HG02884 (cell line): ENCODE results near the gene ZNF185.

Experiments used
- ATAC-seq: cut with Tn5 transposase; IDR thresholded peaks from one replicate; pipeline ENCODE4 v1.9.1; 2021; ENCODE audit warnings: mild to moderate bottlenecking, moderate library complexity; ENCODE audit not compliant: unreplicated experiment

Gene ZNF185

GRCh38 chrX:152915541-152916241 lies 17.8 kb downstream of the ZNF185 start:
- ATAC-seq, result peak; percentile 78

- ATAC-seq, result no peak
Measured at GRCh38 chrX:152917656-152918579, 20.1 kb downstream of the ZNF185 start.

GRCh38 chrX:152918707-152919106 lies 20.8 kb downstream of the ZNF185 start:
- no peak for ATAC-seq

GRCh38 chrX:152923599-152923998 lies 25.7 kb downstream of the ZNF185 start:
- no peak for ATAC-seq

- no peak for ATAC-seq
Measured at GRCh38 chrX:152925835-152926234, 28.0 kb downstream of the ZNF185 start.

GRCh38 chrX:152926279-152926678 lies 28.4 kb downstream of the ZNF185 start:
- peak; percentile 74 for ATAC-seq

- ATAC-seq, result no peak
Measured at GRCh38 chrX:152926923-152927322, 29.1 kb downstream of the ZNF185 start.

- no peak for ATAC-seq
Measured at GRCh38 chrX:152927858-152928760, 30.2 kb downstream of the ZNF185 start.

GRCh38 chrX:152928761-152929400 lies 31.0 kb downstream of the ZNF185 start:
- ATAC-seq, result no peak

- ATAC-seq, result no peak
Measured at GRCh38 chrX:152929898-152930297, 32.0 kb downstream of the ZNF185 start.

GRCh38 chrX:152930516-152930915 lies 32.6 kb downstream of the ZNF185 start:
- no peak for ATAC-seq

- no peak for ATAC-seq
Measured at GRCh38 chrX:152932144-152932543, 34.3 kb downstream of the ZNF185 start.

- no peak for ATAC-seq
Measured at GRCh38 chrX:152932598-152933175, 34.8 kb downstream of the ZNF185 start.

- no peak for ATAC-seq
Measured at GRCh38 chrX:152936306-152936705, 38.4 kb downstream of the ZNF185 start.

GRCh38 chrX:152937236-152937635 lies 39.4 kb downstream of the ZNF185 start:
- ATAC-seq, result no peak

GRCh38 chrX:152941328-152942076 lies 43.6 kb downstream of the ZNF185 start:
- peak; percentile 86 for ATAC-seq

- ATAC-seq, result no peak
Measured at GRCh38 chrX:152942077-152942442, 44.2 kb downstream of the ZNF185 start.

GRCh38 chrX:152943826-152944225 lies 46.0 kb downstream of the ZNF185 start:
- no peak for ATAC-seq
